OCI-LY7 (cell line): ENCODE results near the gene PLA2G12A.

Experiments
- EZH2phosphoT487 ChIP-seq: fragments of 200-600 bp; sonication (generic); IDR thresholded peaks from 2 replicates; pipeline ENCODE4 v1.6.1; 2018; ENCODE audit warnings: low read depth, borderline replicate concordance, mild to moderate bottlenecking, mixed run types, antibody characterized with exemption, low read length, moderate library complexity, mixed read lengths
- TF ChIP-seq, protein P1 (sequence below): fragments of 200-600 bp; sonication (generic); conservative IDR thresholded peaks from 2 replicates; pipeline ENCODE4 v1.5.1; 2014; ENCODE audit warnings: mild to moderate bottlenecking, antibody characterized with exemption, low read length, moderate library complexity, mixed read lengths

DNA sequence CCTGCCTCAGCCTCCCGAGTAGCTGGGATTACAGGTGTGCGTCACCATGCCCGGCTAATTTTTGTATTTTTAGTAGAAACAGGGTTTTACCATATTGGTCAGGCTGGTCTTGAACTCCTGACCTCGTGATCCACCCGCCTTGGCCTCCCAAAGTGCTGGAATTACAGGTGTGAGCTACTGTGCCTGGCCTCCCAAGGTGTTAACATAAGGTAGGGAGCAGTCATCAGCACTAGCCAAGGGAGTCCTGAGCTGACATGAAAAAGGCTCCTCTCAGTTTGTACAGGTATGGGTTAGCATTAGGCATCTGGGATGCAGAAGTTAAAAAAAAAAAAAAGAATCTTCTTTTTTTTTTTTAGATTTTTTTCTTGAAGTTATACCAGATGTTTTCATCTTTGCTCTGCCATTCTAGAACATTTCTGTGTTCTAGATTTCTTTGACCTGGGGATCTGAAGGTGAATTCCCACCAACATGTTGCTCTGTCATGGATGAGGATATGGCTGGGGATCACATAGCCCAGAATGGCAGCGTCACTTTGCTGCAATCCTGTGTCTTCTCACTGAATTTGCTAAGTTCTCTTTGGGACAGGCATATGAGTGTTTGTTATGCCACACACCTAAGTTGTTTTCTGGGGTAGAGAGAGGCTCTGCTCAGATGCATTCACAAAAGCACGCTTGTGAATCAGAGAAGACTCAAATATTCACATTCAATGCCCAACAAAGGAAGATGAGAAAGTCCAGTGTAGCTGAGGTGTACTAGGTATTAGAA, 24.4 kb upstream of the PLA2G12A start:
- TF ChIP-seq, protein P1, sequence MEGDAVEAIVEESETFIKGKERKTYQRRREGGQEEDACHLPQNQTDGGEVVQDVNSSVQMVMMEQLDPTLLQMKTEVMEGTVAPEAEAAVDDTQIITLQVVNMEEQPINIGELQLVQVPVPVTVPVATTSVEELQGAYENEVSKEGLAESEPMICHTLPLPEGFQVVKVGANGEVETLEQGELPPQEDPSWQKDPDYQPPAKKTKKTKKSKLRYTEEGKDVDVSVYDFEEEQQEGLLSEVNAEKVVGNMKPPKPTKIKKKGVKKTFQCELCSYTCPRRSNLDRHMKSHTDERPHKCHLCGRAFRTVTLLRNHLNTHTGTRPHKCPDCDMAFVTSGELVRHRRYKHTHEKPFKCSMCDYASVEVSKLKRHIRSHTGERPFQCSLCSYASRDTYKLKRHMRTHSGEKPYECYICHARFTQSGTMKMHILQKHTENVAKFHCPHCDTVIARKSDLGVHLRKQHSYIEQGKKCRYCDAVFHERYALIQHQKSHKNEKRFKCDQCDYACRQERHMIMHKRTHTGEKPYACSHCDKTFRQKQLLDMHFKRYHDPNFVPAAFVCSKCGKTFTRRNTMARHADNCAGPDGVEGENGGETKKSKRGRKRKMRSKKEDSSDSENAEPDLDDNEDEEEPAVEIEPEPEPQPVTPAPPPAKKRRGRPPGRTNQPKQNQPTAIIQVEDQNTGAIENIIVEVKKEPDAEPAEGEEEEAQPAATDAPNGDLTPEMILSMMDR, result no peak
- TF ChIP-seq EZH2phosphoT487, result no peak
